ENCODE measurements around the gene ATXN7L3.

ATXN7L3 gene

GRCh38 chr17:44202756-44203155 lies 3.1 kb upstream of the ATXN7L3 start:
- DNase-seq (ENCODE audit: low read depth in 1 of 2, low spot score in 1 of 2): no peak

- DNase-seq (ENCODE audit: low read depth in 1 of 2, low spot score in 1 of 2): no peak
These were observed 933 bp upstream of the ATXN7L3 start for GRCh38 chr17:44200478-44201155.

GRCh38 chr17:44198721-44199552 lies 747 bp downstream of the ATXN7L3 start:
- DNase-seq (ENCODE audit: low read depth in 1 of 2, low spot score in 1 of 2): peak in 1 of 2 donors; percentile 25

GRCh38 chr17:44197980-44198720 lies 1.5 kb downstream of the ATXN7L3 start:
- peak in 1 of 2 donors; percentile 42 for DNase-seq (ENCODE audit: low read depth in 1 of 2, low spot score in 1 of 2)

- no peak for DNase-seq (ENCODE audit: low read depth in 1 of 2, low spot score in 1 of 2)
These were observed 2.6 kb downstream of the ATXN7L3 start for GRCh38 chr17:44197107-44197506.

- DNase-seq (ENCODE audit: low read depth in 1 of 2, low spot score in 1 of 2): no peak
These were observed 6.2 kb downstream of the ATXN7L3 start for GRCh38 chr17:44193326-44194084.

- DNase-seq (ENCODE audit: low read depth in 1 of 2, low spot score in 1 of 2): no peak
These were observed 6.9 kb downstream of the ATXN7L3 start for GRCh38 chr17:44192750-44193149.

- no peak for DNase-seq (ENCODE audit: low read depth in 1 of 2, low spot score in 1 of 2)
These were observed 7.7 kb downstream of the ATXN7L3 start for GRCh38 chr17:44191941-44192496.

GRCh38 chr17:44191369-44191768 lies 8.3 kb downstream of the ATXN7L3 start:
- DNase-seq (ENCODE audit: low read depth in 1 of 2, low spot score in 1 of 2): no peak

GRCh38 chr17:44190481-44190880 lies 9.2 kb downstream of the ATXN7L3 start:
- DNase-seq (ENCODE audit: low read depth in 1 of 2, low spot score in 1 of 2): no peak

GRCh38 chr17:44188576-44189403 lies 10.9 kb downstream of the ATXN7L3 start:
- no peak for DNase-seq (ENCODE audit: low read depth in 1 of 2, low spot score in 1 of 2)

- DNase-seq (ENCODE audit: low read depth in 1 of 2, low spot score in 1 of 2): no peak
These were observed 12.4 kb downstream of the ATXN7L3 start for GRCh38 chr17:44187131-44187899.

GRCh38 chr17:44186307-44187130 lies 13.2 kb downstream of the ATXN7L3 start, which contains the start of gene TMUB2:
Gene TMUB2 (plus strand): TSS chr17:44186972. CDS start chr17:44187709, 737 bp downstream.
- peak; percentile 99 for DNase-seq (ENCODE audit: low read depth in 1 of 2, low spot score in 1 of 2)

- no peak for DNase-seq (ENCODE audit: low read depth in 1 of 2, low spot score in 1 of 2)
These were observed 15.4 kb downstream of the ATXN7L3 start for GRCh38 chr17:44184212-44184810.

GRCh38 chr17:44183024-44183423 lies 16.7 kb downstream of the ATXN7L3 start:
- no peak for DNase-seq (ENCODE audit: low read depth in 1 of 2, low spot score in 1 of 2)

GRCh38 chr17:44178133-44178532 lies 21.6 kb downstream of the ATXN7L3 start:
- DNase-seq (ENCODE audit: low read depth in 1 of 2, low spot score in 1 of 2): no peak

- DNase-seq (ENCODE audit: low read depth in 1 of 2, low spot score in 1 of 2): no peak
These were observed 22.0 kb downstream of the ATXN7L3 start for GRCh38 chr17:44177640-44178039.
